Non-pigmented ciliary epithelial cell (primary cell): ENCODE measurements around the gene VGF.
"Not testable (repeated sequence)": the region's sequence is repeated elsewhere in the genome, so short reads cannot be mapped to it uniquely, and the experiment has no call there.

Experiments used
- DNase-seq: peaks from one replicate; pipeline ENCODE4 v3.0.0-alpha.2; 2010; ENCODE audit warnings: low read depth

The VGF gene

DNA sequence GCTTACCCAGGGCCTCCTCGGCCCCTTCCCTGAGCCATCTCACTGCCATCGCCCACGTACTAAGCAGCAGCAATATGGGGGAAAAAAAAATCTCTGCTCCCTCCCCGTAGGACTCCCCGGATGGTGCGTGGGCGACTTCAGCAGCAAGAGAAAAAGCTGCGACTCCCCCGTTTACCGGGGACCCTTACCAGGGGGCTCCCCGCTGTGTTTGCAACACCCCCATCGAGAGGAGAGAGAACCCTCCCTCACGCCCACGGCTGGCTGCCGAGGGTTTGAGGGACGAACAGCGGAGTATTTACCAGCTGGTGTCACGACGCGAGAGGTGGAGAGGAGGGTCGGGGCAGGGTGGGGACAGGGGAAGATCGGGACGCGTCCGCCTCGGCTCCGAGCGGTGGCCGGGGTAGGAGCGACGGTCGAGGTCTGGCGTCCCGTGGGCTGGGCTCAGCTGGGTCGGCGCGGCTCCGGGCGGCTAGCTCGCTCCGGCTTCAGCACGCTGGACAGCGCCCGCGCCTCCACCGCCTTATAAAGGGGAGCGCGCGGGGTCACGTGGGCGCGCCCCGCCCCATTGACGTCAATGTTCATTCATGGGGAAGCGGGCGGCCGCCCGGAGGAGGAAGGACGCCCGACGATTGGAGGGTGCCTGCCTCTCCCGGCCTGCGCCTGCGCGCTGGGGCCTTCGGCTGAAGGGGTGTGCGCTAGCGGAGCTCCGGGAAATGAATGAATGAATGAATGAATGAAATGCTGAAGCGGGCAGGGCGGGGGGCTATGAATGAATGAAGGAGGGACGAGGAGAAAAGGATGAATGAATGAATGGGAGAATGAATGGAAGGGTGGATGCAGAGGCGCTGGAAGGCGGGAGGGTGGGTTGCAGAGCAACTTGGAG, at the start of gene VGF:
TSS of gene VGF (minus strand) at position 495 of the 883 bp plus-strand sequence. CDS start 726 bp downstream, outside the sequence.
- DNase-seq, result peak; percentile 53

DNA sequence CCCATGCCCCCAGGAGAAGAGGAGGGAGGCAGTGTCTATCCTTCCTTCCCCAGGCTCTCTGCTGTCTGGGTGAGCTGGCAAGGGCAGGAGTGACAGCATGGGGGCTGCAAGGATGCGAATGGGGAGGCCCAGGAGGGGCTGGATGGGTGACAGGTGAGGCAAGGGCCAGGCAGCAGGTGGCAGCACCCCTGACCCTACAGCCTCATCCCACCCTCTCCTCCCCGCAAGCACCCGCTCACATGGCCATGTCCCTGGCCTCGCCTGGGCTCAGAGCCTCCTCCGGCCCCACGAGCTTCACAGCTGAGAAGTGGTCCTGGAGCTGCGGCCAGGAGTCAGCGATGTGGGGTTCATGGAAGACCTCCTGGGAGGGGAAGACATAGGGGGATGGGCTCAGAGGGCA, 46.6 kb upstream of the VGF start:
- DNase-seq, result no peak

GRCh38 chr7:101211501-101211900, 46.1 kb upstream of the VGF start:
- DNase-seq, result no peak

DNA sequence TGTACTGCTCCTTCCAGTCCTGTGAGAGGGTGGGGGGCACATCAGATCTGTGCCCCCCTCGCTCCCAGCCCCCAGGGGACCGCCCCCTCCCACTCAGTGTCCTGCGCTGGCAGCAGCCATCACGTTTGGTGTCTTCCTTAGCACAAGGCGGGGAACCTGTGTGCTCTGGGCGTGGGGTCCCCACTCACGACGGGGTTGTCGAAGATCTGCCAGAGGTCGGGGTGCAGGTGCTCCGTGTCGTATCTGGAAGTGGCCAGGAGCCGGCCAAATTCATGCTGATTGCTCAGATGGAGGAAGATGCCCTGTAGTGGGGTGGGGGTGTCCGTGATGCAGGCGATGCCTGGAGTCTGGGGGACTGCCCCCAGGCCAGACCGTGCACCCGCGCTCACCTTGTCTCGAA, 44.8 kb upstream of the VGF start:
- DNase-seq, result no peak

DNA sequence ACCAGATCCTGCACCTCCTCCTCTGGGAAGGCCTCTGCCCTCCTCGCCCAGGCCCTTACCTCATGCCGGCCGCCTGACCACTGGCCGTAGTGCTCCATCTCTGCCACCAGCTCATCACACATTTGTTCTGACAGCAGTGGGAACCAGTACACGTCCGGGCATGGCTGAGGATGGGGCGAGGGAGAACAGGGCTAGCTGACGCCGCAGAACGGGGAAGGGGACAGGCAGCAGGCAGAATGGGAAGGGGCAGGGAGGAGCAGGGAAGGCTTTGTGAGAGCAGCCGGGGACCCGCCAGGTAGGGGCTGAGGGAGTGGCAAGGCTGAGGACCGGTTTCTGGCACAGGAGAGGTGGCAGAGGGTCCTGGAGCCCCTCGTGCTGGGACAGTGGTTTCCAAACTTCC, 43.4 kb upstream of the VGF start:
- DNase-seq, result no peak

- DNase-seq, result no peak
Measured at GRCh38 chr7:101207459-101207858, 42.1 kb upstream of the VGF start.

- no peak for DNase-seq
Measured at GRCh38 chr7:101206665-101207042, 41.3 kb upstream of the VGF start.

GRCh38 chr7:101205901-101206664, 40.7 kb upstream of the VGF start:
- DNase-seq, result no peak

- not testable (repeated sequence) for DNase-seq
Measured at GRCh38 chr7:101203740-101204738, 38.7 kb upstream of the VGF start.

DNA sequence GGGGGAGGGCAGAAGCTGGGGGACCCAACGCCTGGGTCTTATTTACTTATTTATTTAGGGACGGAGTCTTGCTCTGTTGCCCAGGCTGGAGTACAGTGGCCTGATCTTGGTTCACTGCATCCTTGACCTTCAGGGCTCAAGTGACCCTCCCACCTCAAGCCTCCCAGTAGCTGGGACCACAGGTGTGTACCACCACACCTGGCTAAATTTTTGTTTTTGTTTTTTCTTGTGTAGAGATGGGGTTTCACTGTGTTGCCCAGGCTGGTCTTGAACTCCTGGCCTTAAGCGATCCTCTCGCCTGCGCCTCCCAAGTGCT, 37.2 kb upstream of the VGF start:
- DNase-seq, result no peak

DNA sequence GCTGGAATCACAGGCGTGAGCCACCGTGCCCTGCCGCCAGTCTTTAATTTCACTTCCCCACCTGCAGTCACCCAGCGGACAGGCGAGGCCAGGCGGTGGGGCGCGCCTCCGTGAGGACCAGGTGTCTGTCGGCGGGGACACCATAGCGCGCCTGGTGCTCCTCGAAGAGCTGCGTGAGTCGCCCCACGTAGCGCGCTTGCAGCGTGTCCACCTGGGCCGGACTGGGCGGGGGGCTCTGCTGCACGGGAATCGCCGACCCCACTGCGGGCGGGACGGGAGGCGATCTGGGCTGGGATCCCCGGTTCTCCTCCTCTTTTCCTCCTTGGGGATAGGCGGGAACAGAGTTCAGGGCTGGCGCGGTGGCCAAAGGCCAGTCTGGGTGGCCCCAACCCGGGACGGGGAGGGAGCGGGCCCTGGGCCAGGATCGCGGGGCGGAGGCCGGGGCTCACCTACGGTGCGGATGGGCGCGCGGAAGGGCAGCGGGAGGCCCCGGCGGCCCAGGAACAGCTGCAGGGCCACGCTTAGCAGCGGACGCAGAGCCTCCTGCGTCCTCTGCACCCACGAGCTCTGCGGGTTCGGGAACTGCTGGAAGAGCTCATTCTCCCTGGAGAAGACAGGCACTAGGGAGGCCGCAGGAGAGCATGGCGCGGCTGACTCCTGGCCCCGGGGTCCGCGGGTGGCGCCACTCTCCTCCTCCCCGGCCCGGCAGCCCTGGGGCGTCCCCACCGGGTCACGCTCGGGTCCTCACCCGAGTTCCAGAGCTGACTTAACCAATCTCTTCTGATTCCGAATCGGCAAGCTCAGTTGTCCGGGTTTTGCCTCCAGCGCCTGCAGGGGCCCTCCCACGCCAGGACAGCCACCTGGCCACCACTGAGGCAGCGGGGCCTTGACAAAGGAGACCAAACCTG, 36.6 kb upstream of the VGF start:
- no peak for DNase-seq

GRCh38 chr7:101200862-101201599, 35.7 kb upstream of the VGF start, which contains the start of gene MOGAT3:
MOGAT3 (minus strand) TSS chr7:101201036; CDS start chr7:101200854, 182 bp downstream.
- DNase-seq, result no peak

GRCh38 chr7:101200504-101200861, 35.1 kb upstream of the VGF start:
- DNase-seq, result no peak

DNA sequence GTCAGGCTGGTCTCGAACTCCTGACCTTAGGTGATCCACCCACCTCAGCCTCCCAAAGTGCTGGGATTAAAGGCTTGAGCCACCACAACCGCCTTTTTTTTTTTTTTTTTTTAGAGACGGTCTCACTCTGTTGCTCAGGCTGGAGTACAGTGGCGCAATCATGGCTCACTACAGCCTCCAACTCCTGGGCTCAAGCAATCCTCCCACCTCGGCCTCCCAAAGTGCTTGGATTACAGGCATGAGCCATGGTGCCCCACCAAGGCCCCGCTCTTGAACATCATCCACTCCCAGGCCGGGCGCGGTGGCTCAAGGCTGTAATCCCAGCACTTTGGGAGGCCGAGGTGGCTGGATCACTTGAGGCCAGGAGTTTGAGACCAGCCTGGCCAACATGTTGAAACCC, 34.2 kb upstream of the VGF start:
- not testable (repeated sequence) for DNase-seq

GRCh38 chr7:101198476-101198875, 33.1 kb upstream of the VGF start:
- DNase-seq, result no peak

DNA sequence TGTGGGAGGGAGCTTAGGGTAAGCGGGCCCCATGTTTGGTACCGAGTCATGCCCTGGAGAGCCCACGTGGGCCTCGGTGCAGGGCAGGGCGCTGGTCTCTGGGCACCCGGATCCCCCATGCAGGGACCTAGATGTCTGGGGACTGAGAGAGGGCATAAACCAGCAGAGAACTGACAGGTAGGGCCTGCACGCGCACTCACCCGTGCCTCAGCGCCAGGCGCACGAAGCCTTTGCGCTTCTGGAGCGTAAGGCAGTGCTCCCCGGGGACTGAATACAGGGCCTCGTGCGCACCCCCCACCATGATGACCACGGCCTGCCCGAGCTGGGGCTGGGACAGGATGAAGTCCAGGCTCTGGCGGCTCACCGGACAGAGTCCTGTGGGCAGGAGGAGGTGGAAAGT, 32.6 kb upstream of the VGF start:
- no peak for DNase-seq

- DNase-seq, result no peak
Measured at GRCh38 chr7:101195884-101196283, 30.5 kb upstream of the VGF start.

GRCh38 chr7:101189109-101189508, 23.7 kb upstream of the VGF start:
- no peak for DNase-seq

GRCh38 chr7:101186844-101187428, 21.6 kb upstream of the VGF start:
- no peak for DNase-seq

DNA sequence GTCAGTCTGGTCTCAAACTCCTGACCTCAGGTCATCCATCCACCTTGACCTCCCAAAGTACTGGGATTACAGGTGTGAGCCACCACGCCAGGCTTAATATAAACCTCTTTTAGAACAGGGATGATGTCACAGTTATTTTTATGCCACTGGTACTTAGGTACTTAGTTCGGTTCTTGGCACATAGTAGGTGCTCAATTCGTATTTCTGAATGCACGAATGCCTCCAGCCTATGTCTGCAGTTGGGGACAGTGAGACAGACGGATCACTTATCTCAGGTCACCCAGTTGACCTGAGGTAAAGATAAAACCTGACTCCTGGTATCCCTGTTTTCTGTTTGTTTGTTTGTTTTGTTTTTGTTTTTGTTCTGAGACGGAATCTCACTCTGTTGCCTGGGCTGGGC, 20.8 kb upstream of the VGF start:
- DNase-seq, result no peak
